ENCODE data around the gene GIPR.
"Not testable (repeated sequence)": the region's sequence is repeated elsewhere in the genome, so short reads cannot be mapped to it uniquely, and the experiment has no call there.

Gene GIPR

GRCh38 chr19:45645631-45646344 lies 22.2 kb upstream of the GIPR start:
- DNase-seq = peak; percentile 59 to 98 (median 90)

- DNase-seq = no peak
Observed at GRCh38 chr19:45646345-45646698, 21.7 kb upstream of the GIPR start.

GRCh38 chr19:45650722-45651121 lies 17.3 kb upstream of the GIPR start:
- DNase-seq = no peak

- no peak for DNase-seq
Observed at GRCh38 chr19:45653634-45654033, 14.4 kb upstream of the GIPR start.

- DNase-seq = no peak
Observed at GRCh38 chr19:45655073-45655472, 12.9 kb upstream of the GIPR start.

GRCh38 chr19:45657520-45658167 lies 10.4 kb upstream of the GIPR start:
- no peak for DNase-seq

- DNase-seq = no peak
Observed at GRCh38 chr19:45659096-45659729, 8.8 kb upstream of the GIPR start.

GRCh38 chr19:45660636-45661035 lies 7.4 kb upstream of the GIPR start:
- no peak for DNase-seq

- no peak for DNase-seq
Observed at GRCh38 chr19:45663800-45664199, 4.2 kb upstream of the GIPR start.

GRCh38 chr19:45664575-45664974 lies 3.4 kb upstream of the GIPR start:
- no peak for DNase-seq

GRCh38 chr19:45668342-45668871 lies 386 bp downstream of the GIPR start:
- peak in 1 of 56 donors; percentile 2 for DNase-seq

GRCh38 chr19:45670670-45671453 lies 2.8 kb downstream of the GIPR start:
- peak in 52 of 56 donors; percentile 5 to 93 (median 56) for DNase-seq

GRCh38 chr19:45674946-45675345 lies 6.9 kb downstream of the GIPR start:
- no peak for DNase-seq

- peak in 13 of 56 donors; percentile 2 to 53 (median 20) for DNase-seq
Observed at GRCh38 chr19:45676851-45677263, 8.8 kb downstream of the GIPR start.

- peak in 51 of 56 donors; percentile 9 to 84 (median 47) for DNase-seq
Observed at GRCh38 chr19:45677351-45678230, 9.6 kb downstream of the GIPR start.

- peak in 54 of 56 donors; percentile 24 to 90 (median 74) for DNase-seq
Observed at GRCh38 chr19:45681391-45682015, 13.5 kb downstream of the GIPR start.

- DNase-seq = peak in 2 of 56 donors; percentile 20 to 59
Observed at GRCh38 chr19:45682117-45682516, 14.1 kb downstream of the GIPR start.

- DNase-seq = no peak
Observed at GRCh38 chr19:45682908-45683307, 14.9 kb downstream of the GIPR start.

GRCh38 chr19:45685045-45685444 lies 17.0 kb downstream of the GIPR start:
- DNase-seq = not testable (repeated sequence)

GRCh38 chr19:45687599-45687998 lies 19.6 kb downstream of the GIPR start:
- DNase-seq = no peak
